Stimulated activated CD8-positive, alpha-beta memory T cell treated with anti-CD3 and anti-CD28 coated beads, Interleukin-12 subunit alpha, Interleukin-12 subunit beta, amount 100 ng/mL, for 24 hours (primary cell): Measurements from ENCODE around the gene UTS2R.
"Not testable (repeated sequence)": the region's sequence is repeated elsewhere in the genome, so short reads cannot be mapped to it uniquely, and the experiment has no call there.

Experiments used
- DNase-seq: peaks from one replicate; pipeline ENCODE4 v3.0.0-alpha.2; 2020; ENCODE audit errors: extremely low read depth

The UTS2R gene

GRCh38 chr17:82375359-82376041 is 3.9 kb downstream of the UTS2R start:
- no peak for DNase-seq

GRCh38 chr17:82376042-82376730 is 4.6 kb downstream of the UTS2R start:
- no peak for DNase-seq

GRCh38 chr17:82377294-82377693 is 5.7 kb downstream of the UTS2R start:
- DNase-seq, result not testable (repeated sequence)

- DNase-seq, result no peak
Observed at GRCh38 chr17:82377924-82378740, 6.6 kb downstream of the UTS2R start.

GRCh38 chr17:82378741-82379021 is 7.1 kb downstream of the UTS2R start:
- DNase-seq, result no peak

GRCh38 chr17:82380860-82381702 is 9.5 kb downstream of the UTS2R start:
- no peak for DNase-seq

GRCh38 chr17:82381703-82382009 is 10.1 kb downstream of the UTS2R start:
- not testable (repeated sequence) for DNase-seq

GRCh38 chr17:82382220-82382932 is 10.8 kb downstream of the UTS2R start:
- not testable (repeated sequence) for DNase-seq

GRCh38 chr17:82382933-82383255 is 11.3 kb downstream of the UTS2R start:
- no peak for DNase-seq

GRCh38 chr17:82383411-82383810 is 11.8 kb downstream of the UTS2R start:
- DNase-seq, result no peak

- no peak for DNase-seq
Observed at GRCh38 chr17:82384051-82384729, 12.6 kb downstream of the UTS2R start.

- DNase-seq, result no peak
Observed at GRCh38 chr17:82384730-82385481, 13.3 kb downstream of the UTS2R start.

GRCh38 chr17:82385559-82386254 is 14.1 kb downstream of the UTS2R start:
- DNase-seq, result no peak

GRCh38 chr17:82386255-82386831 is 14.8 kb downstream of the UTS2R start:
- DNase-seq, result no peak

- no peak for DNase-seq
Observed at GRCh38 chr17:82386881-82387704, 15.5 kb downstream of the UTS2R start.

GRCh38 chr17:82387705-82388106 is 16.1 kb downstream of the UTS2R start:
- DNase-seq, result no peak

GRCh38 chr17:82388223-82388921 is 16.8 kb downstream of the UTS2R start:
- DNase-seq, result no peak

GRCh38 chr17:82388922-82389283 is 17.3 kb downstream of the UTS2R start:
- no peak for DNase-seq
